Upper lobe of left lung (tissue), 4 donors: ENCODE data around the gene STK4.

Experiments
- CTCF ChIP-seq, 6 experiments: fragments of 450-650 bp in 4 of 6; fragments of 200-600 bp in 2 of 6; sonication (generic) in 2 of 6; IDR thresholded peaks; one replicate each; pipeline ENCODE4 v1.5.1; 2016 to 2019; ENCODE audit warnings: antibody characterized with exemption in 6 of 6
- EP300 ChIP-seq, 4 donors: sonication (generic); formaldehyde crosslinking; IDR thresholded peaks; one replicate each; pipeline ENCODE4 v1.5.1; 2017; ENCODE audit warnings: antibody characterized with exemption in 4 of 4, control low read depth in 2 of 4
- POLR2A ChIP-seq, 4 donors: fragments of 450-650 bp; IDR thresholded peaks; one replicate each; pipeline ENCODE4 v1.5.1; 2016 to 2017; ENCODE audit warnings: antibody characterized with exemption in 4 of 4, mild to moderate bottlenecking in 2 of 4
- POLR2AphosphoS5 ChIP-seq, 2 donors: sonication (generic); formaldehyde crosslinking; IDR thresholded peaks; one replicate each; pipeline ENCODE4 v1.5.1; 2017; ENCODE audit warnings: antibody characterized with exemption in 2 of 2

GRCh38 chr20:44946271-44946852, 19.9 kb upstream of the STK4 start:
- no peak for TF ChIP-seq CTCF (IDR thresholded peaks at IDR 0.05)
- no peak for TF ChIP-seq POLR2AphosphoS5 (IDR thresholded peaks at IDR 0.05)
- TF ChIP-seq POLR2A (IDR thresholded peaks at IDR 0.05), result no peak
- TF ChIP-seq EP300 (IDR thresholded peaks at IDR 0.05), result no peak
